ENCODE measurements around the gene DIP2B. TPM values are rescaled to one million over a fixed set of nuclear protein-coding genes. Genes with fewer than 3 reads are reported as not detected.

DIP2B gene
- total and polyA plus RNA-seq, 2 of the 13 experiments (the other 11 are each of a cell fraction or from before 2014, with no cell fraction given), result 32.1 to 35.8 TPM

DNA sequence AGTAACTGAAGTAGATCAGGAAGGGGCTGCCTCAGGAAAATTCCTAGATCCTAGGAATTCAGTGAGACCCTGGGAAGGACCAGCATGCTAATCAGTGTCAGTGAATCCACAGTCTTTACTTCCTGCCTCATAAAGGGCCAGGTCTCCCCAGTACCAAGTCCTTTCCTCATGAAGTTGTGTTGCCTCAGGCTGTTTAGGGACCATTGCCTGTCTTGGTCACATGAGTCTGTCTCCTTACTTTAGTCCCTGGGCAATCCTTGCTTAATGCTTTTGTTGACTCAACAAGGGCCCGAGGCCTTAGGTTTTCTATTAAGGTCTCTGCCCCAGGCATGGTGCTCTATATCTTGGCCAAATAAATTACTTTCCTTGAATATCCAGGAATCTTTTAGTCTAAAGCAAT is 243.0 kb downstream of the DIP2B start:
- no peak for DNase-seq (ENCODE audit: low spot score)
- in situ Hi-C loops (cut with HindIII; ENCODE audit: extremely low pct_ligation_motif_present, low pct_unique_long_range_greater_than_20kb), result no loop called here

DNA sequence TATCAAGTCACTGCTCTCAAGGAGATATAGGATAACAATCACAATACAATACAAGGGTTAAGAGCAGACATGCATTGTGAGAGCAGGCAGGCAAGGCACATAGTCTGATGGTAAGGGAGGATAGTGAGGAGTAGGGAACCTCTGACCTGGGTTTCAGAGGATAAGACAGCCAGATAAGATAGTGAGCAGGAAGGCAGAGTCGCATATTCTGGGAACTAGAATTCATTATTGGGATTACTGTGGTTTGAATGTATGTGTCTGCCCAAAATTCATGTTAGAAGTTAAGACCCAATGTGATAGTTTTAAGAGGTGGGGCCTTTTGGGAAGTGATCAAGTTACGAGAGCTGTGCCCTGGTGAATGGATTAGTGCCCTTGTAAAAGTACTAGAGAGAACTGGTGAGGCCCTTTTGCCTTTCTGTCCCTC is 244.7 kb downstream of the DIP2B start:
- 91% methylated on average over 2 of the region's 2 CpGs for WGBS (ENCODE audit: low lambda C conversion rate)
- in situ Hi-C loops (cut with HindIII; ENCODE audit: extremely low pct_ligation_motif_present, low pct_unique_long_range_greater_than_20kb), result no loop called here
- ATAC-seq (no peak), DNase-seq (ENCODE audit: low spot score) (no peak), FAIRE-seq (no peak)
- no peak overlapping the region for H3K4me3 ChIP-seq (replicated peaks in 1 of 3; ENCODE audit: insufficient read depth in 1 of 3, low read depth in 2 of 3, low read length in 3 of 3)
- H3K27me3 ChIP-seq (ENCODE audit: control insufficient read depth in 1 of 2, insufficient read depth in 2 of 2, low read length in 2 of 2), result no peaks in the 10 kb centered on the region
- H2AFZ ChIP-seq (ENCODE audit: low read length), result no peak overlapping the region
- H3K9me3 ChIP-seq (ENCODE audit: low read length), result no peaks in the 10 kb centered on the region
- POLR2A ChIA-PET, result interaction anchor here (1.1 kb wide), 1 partner anchor 8 kb away, joined by 3 read pairs; no protein-coding TSS in a partner anchor
- CTCF ChIA-PET (ENCODE audit: low intra/inter-chr PET ratio, low total read pairs), result no interaction called here
- H3K79me2 ChIP-seq (ENCODE audit: insufficient read depth, low read length), result no peaks in the 10 kb centered on the region
- TF ChIP-seq ZNF770 (CRISPR knock-in tag; IDR thresholded peaks at IDR 0.05), result no peak
- peak; percentile 54 for TF ChIP-seq RBM22 (optimal IDR thresholded peaks at IDR 0.05; ENCODE audit: low read length)
- peak; percentile 73; the same call in 1 of the 2 replicates for TF ChIP-seq ZNF264 (CRISPR knock-in tag; IDR thresholded peaks at IDR 0.05)
- no TSS peak for BruUV-seq (replicated peaks)
- H3K4me2 ChIP-seq (ENCODE audit: low read depth, low read length), result no peak overlapping the region
- H3K27ac ChIP-seq (ENCODE audit: extremely low read length, insufficient read depth, low read length), result no peak overlapping the region
- H3K4me1 ChIP-seq (ENCODE audit: insufficient read depth, low read length), result peaks cover 14% of the 10 kb centered on the region
- no peaks in the 10 kb centered on the region for H4K20me1 ChIP-seq (ENCODE audit: insufficient read depth, low read length)
- peaks cover 6 to 26% of the 10 kb centered on the region in 2 experiments for H3K36me3 ChIP-seq (replicated peaks in 1 of 2; ENCODE audit: control insufficient read depth in 1 of 2, insufficient read depth in 2 of 2, low read length in 2 of 2)
- no peak overlapping the region for H3K9ac ChIP-seq (ENCODE audit: insufficient read depth, low read depth, low read length)
- intact Hi-C loops (cut with micrococcal nuclease; ENCODE audit: unreplicated experiment), result no loop called here

More for the DNA sequence above, 243.0 kb downstream of the DIP2B start:
- no TSS peak for BruUV-seq (replicated peaks)
- Histone ChIP-seq H3K9me3 (ENCODE audit: low read length) (no peaks in the 10 kb centered on the region), H3K27me3 (ENCODE audit: control insufficient read depth in 1 of 2, insufficient read depth in 2 of 2, low read length in 2 of 2) (no peaks in the 10 kb centered on the region), H4K20me1 (ENCODE audit: insufficient read depth, low read length) (no peaks in the 10 kb centered on the region), H3K4me3 (replicated peaks in 1 of 3; ENCODE audit: insufficient read depth in 1 of 3, low read depth in 2 of 3, low read length in 3 of 3) (no peak overlapping the region), H3K27ac (ENCODE audit: extremely low read length, insufficient read depth, low read length) (no peak overlapping the region), H3K4me1 (ENCODE audit: insufficient read depth, low read length) (peaks cover 14% of the 10 kb centered on the region), H3K36me3 (replicated peaks in 1 of 2; ENCODE audit: control insufficient read depth in 1 of 2, insufficient read depth in 2 of 2, low read length in 2 of 2) (peaks cover 9 to 37% of the 10 kb centered on the region in 2 experiments), H3K4me2 (ENCODE audit: low read depth, low read length) (no peak overlapping the region), H3K9ac (ENCODE audit: insufficient read depth, low read depth, low read length) (no peak overlapping the region), H3K79me2 (ENCODE audit: insufficient read depth, low read length) (no peaks in the 10 kb centered on the region), H2AFZ (ENCODE audit: low read length) (no peak overlapping the region)
- ATAC-seq (no peak), FAIRE-seq (no peak)
- ChIA-PET POLR2A (no interaction called here), CTCF (ENCODE audit: low intra/inter-chr PET ratio, low total read pairs) (no interaction called here)
- 100% methylated on average over 1 of the region's 1 CpG for WGBS (ENCODE audit: low lambda C conversion rate)
- intact Hi-C loops (cut with micrococcal nuclease; ENCODE audit: unreplicated experiment), result no loop called here
- TF ChIP-seq MBD4 (IDR thresholded peaks at IDR 0.05; ENCODE audit: borderline replicate concordance, low read length) (no peak), MAX (IDR thresholded peaks at IDR 0.05) (no peak), PHF21A (CRISPR knock-in tag; IDR thresholded peaks at IDR 0.05) (no peak), ZNF788 (CRISPR knock-in tag; IDR thresholded peaks at IDR 0.05; ENCODE audit: borderline replicate concordance) (no peak), ZNF598 (CRISPR knock-in tag; IDR thresholded peaks at IDR 0.05; ENCODE audit: borderline replicate concordance) (no peak), RBM22 (optimal IDR thresholded peaks at IDR 0.05; ENCODE audit: low read length) (peak; percentile 34)
- TF ChIP-seq, protein P1, sequence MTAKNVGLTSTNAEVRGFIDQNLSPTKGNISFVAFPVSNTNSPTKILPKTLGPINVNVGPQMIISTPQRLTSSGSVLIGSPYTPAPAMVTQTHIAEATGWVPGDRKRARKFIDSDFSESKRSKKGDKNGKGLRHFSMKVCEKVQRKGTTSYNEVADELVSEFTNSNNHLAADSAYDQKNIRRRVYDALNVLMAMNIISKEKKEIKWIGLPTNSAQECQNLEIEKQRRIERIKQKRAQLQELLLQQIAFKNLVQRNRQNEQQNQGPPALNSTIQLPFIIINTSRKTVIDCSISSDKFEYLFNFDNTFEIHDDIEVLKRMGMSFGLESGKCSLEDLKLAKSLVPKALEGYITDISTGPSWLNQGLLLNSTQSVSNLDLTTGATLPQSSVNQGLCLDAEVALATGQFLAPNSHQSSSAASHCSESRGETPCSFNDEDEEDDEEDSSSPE (CRISPR knock-in tag; IDR thresholded peaks at IDR 0.05), result no peak
